GM19351 (cell line): ENCODE measurements around the gene WTAP.

ENCODE experiments used
- ATAC-seq: cut with Tn5 transposase; IDR thresholded peaks from one replicate; pipeline ENCODE4 v1.9.1; 2021; ENCODE audit warnings: mild to moderate bottlenecking, moderate library complexity; ENCODE audit not compliant: unreplicated experiment

The WTAP gene

GRCh38 chr6:159801935-159802334, 74.6 kb downstream of the WTAP start:
- ATAC-seq: no peak

GRCh38 chr6:159804504-159804903, 77.2 kb downstream of the WTAP start:
- no peak for ATAC-seq

- no peak for ATAC-seq
These were observed 78.2 kb downstream of the WTAP start for GRCh38 chr6:159805440-159806020.
